Hepatocyte (in vitro differentiated cells): ENCODE measurements around the gene EXD3. TPM values are rescaled to one million over a fixed set of nuclear protein-coding genes. Genes with fewer than 3 reads are reported as not detected.

ENCODE experiments used
- DNase-seq: peaks from one replicate; pipeline ENCODE4 v3.0.0-alpha.2; 2016; ENCODE audit warnings: low spot score
- H2AFZ ChIP-seq: fragments of 200-600 bp; sonication (generic); 2 replicates; pipeline ENCODE4 v1.6.0; 2016; ENCODE audit warnings: antibody characterized with exemption, mild to moderate bottlenecking
- H3K27ac ChIP-seq: fragments of 200-600 bp; sonication (generic); 2 replicates; pipeline ENCODE4 v1.5.1; 2016; ENCODE audit warnings: mild to moderate bottlenecking
- H3K27me3 ChIP-seq: fragments of 200-600 bp; sonication (generic); 2 replicates; pipeline ENCODE4 v1.6.1; 2016
- H3K36me3 ChIP-seq: fragments of 200-600 bp; sonication (generic); replicated peaks from 2 replicates; pipeline ENCODE4 v1.5.1; 2016; ENCODE audit warnings: low read depth; ENCODE audit not compliant: insufficient read depth
- H3K4me1 ChIP-seq: fragments of 200-600 bp; sonication (generic); 2 replicates; pipeline ENCODE4 v1.5.1; 2016; ENCODE audit warnings: mild to moderate bottlenecking, moderate library complexity; ENCODE audit not compliant: insufficient read depth
- H3K4me2 ChIP-seq: fragments of 200-600 bp; sonication (generic); 2 replicates; pipeline ENCODE4 v1.6.0; 2016
- H3K4me3 ChIP-seq: fragments of 200-600 bp; sonication (generic); 2 replicates; pipeline ENCODE4 v1.5.1; 2016; ENCODE audit warnings: mild to moderate bottlenecking
- H3K79me2 ChIP-seq: fragments of 200-600 bp; sonication (generic); 2 replicates; pipeline ENCODE4 v1.6.0; 2017; ENCODE audit warnings: mild to moderate bottlenecking
- H3K9me2 ChIP-seq: fragments of 200-600 bp; sonication (generic); replicated peaks from 2 replicates; pipeline ENCODE4 v1.6.0; 2017; ENCODE audit warnings: mild to moderate bottlenecking; ENCODE audit not compliant: insufficient read depth
- H3K9me3 ChIP-seq: fragments of 200-600 bp; sonication (generic); 2 replicates; pipeline ENCODE4 v1.5.1; 2016; ENCODE audit warnings: low read depth, mild to moderate bottlenecking
- H4K20me1 ChIP-seq: fragments of 200-600 bp; sonication (generic); 2 replicates; pipeline ENCODE4 v1.6.0; 2016; ENCODE audit warnings: mild to moderate bottlenecking; ENCODE audit not compliant: insufficient read depth, poor library complexity, severe bottlenecking
- EZH2 ChIP-seq: fragments of 200-600 bp; sonication (generic); IDR thresholded peaks from 2 replicates; pipeline ENCODE4 v1.6.1; 2016; ENCODE audit warnings: antibody characterized with exemption, mild to moderate bottlenecking, borderline replicate concordance
- EZH2phosphoT487 ChIP-seq: fragments of 200-600 bp; sonication (generic); IDR thresholded peaks from one replicate; pipeline ENCODE4 v1.6.1; 2018; ENCODE audit warnings: antibody characterized with exemption, mild to moderate bottlenecking, low read depth, moderate library complexity; ENCODE audit not compliant: unreplicated experiment, severe bottlenecking
- WGBS: methylation state at CpG from one replicate; pipeline ENCODE4 v1.1.6; 2016; ENCODE audit warnings: low lambda C conversion rate; ENCODE audit errors: missing lambda C conversion rate; 5-methylcytosine and 5-hydroxymethylcytosine counted together
- polyA plus RNA-seq: library from polyadenylated mRNA; unstranded; fragments of >200 nt; fragmentation: Nextera tagmentation; extraction: Ambion mirVana; gene quantifications from 2 replicates; pipeline ENCODE4 v1.2.1, GENCODE V29; 2016
- total RNA-seq: library from RNA; depleted of rRNA; stranded (reverse); fragments of >200 nt; gene quantifications from 2 replicates; pipeline ENCODE4 v1.2.3, GENCODE V29; 2014
- TF ChIP-seq, protein P1 (sequence below): fragments of 200-600 bp; sonication (generic); IDR thresholded peaks from 2 replicates; pipeline ENCODE4 v1.5.1; 2016; ENCODE audit warnings: antibody characterized with exemption, mild to moderate bottlenecking; ENCODE audit not compliant: poor library complexity

EXD3 gene
- total and polyA plus RNA-seq, 2 experiments from 2014 or later = 11.8 to 21.6 TPM

DNA sequence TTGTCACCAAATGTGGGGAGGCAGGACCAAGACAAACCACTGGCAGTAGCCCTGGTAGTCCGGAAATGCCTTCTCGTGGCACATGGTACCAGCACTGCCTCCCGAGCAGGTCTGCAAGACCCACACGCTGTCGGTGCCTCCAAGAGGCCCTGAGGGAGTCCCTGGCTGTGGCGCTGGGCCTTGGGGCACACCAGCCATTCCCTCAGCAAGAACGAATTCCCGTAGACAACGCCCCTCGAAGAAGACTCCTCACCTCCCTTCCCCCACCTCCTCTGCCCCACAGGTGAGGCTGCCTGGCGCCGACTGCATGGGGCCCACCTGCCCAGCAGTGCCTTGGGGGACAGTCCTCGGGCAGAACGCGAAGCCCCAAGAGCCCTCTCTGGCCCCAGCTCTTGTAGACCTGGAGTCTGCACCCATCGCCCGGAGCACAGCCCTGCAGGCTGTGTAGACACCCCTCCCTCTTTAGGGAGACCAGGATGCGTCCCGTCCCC lies 56.0 kb downstream of the EXD3 start:
- no peaks in the 10 kb centered on the region for H3K36me3 ChIP-seq
- H2AFZ ChIP-seq = no peak overlapping the region
- no peak overlapping the region for H3K4me2 ChIP-seq
- no peaks in the 10 kb centered on the region for H3K27me3 ChIP-seq
- H3K79me2 ChIP-seq = no peaks in the 10 kb centered on the region
- no peak for DNase-seq
- WGBS = 93% methylated on average over 19 of the region's 19 CpGs
- H3K4me1 ChIP-seq = no peaks in the 10 kb centered on the region
- H3K27ac ChIP-seq = no peak overlapping the region
- no peaks in the 10 kb centered on the region for H3K9me2 ChIP-seq
- TF ChIP-seq EZH2 (no peak), EZH2phosphoT487 (no peak)
- TF ChIP-seq, protein P1, sequence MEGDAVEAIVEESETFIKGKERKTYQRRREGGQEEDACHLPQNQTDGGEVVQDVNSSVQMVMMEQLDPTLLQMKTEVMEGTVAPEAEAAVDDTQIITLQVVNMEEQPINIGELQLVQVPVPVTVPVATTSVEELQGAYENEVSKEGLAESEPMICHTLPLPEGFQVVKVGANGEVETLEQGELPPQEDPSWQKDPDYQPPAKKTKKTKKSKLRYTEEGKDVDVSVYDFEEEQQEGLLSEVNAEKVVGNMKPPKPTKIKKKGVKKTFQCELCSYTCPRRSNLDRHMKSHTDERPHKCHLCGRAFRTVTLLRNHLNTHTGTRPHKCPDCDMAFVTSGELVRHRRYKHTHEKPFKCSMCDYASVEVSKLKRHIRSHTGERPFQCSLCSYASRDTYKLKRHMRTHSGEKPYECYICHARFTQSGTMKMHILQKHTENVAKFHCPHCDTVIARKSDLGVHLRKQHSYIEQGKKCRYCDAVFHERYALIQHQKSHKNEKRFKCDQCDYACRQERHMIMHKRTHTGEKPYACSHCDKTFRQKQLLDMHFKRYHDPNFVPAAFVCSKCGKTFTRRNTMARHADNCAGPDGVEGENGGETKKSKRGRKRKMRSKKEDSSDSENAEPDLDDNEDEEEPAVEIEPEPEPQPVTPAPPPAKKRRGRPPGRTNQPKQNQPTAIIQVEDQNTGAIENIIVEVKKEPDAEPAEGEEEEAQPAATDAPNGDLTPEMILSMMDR = no peak
- no peaks in the 10 kb centered on the region for H4K20me1 ChIP-seq
- no peak overlapping the region for H3K4me3 ChIP-seq
- H3K9me3 ChIP-seq = no peaks in the 10 kb centered on the region

DNA sequence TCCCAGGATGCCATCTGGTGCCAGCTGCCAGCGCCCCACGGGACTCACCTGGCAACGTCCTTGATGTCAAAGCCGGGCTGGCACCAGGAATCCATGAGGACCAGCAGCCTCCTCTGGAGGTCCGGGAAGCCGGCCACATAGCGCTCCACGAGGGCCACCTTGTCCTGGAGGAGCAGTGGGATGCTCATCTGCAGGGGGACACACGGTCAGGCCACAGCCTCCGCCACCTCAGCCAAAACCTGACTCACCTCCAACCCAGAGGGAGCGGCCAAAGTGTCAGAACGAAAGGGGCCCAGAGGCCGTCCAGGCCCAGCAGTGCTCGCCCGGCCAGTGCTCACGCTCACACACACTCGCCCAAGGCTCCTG lies 56.5 kb downstream of the EXD3 start:
- no peaks in the 10 kb centered on the region for H3K36me3 ChIP-seq
- no peaks in the 10 kb centered on the region for H3K79me2 ChIP-seq
- no peaks in the 10 kb centered on the region for H3K9me3 ChIP-seq
- no peak for DNase-seq
- H3K4me3 ChIP-seq = no peak overlapping the region
- TF ChIP-seq EZH2 (no peak), EZH2phosphoT487 (no peak)
- TF ChIP-seq, protein P1 = no peak
- H3K27ac ChIP-seq = no peak overlapping the region
- H3K27me3 ChIP-seq = no peaks in the 10 kb centered on the region
- no peak overlapping the region for H3K4me2 ChIP-seq
- H3K9me2 ChIP-seq = no peaks in the 10 kb centered on the region
- no peak overlapping the region for H2AFZ ChIP-seq
- no peaks in the 10 kb centered on the region for H4K20me1 ChIP-seq
- 96% methylated on average over 17 of the region's 17 CpGs for WGBS
- H3K4me1 ChIP-seq = no peaks in the 10 kb centered on the region

DNA sequence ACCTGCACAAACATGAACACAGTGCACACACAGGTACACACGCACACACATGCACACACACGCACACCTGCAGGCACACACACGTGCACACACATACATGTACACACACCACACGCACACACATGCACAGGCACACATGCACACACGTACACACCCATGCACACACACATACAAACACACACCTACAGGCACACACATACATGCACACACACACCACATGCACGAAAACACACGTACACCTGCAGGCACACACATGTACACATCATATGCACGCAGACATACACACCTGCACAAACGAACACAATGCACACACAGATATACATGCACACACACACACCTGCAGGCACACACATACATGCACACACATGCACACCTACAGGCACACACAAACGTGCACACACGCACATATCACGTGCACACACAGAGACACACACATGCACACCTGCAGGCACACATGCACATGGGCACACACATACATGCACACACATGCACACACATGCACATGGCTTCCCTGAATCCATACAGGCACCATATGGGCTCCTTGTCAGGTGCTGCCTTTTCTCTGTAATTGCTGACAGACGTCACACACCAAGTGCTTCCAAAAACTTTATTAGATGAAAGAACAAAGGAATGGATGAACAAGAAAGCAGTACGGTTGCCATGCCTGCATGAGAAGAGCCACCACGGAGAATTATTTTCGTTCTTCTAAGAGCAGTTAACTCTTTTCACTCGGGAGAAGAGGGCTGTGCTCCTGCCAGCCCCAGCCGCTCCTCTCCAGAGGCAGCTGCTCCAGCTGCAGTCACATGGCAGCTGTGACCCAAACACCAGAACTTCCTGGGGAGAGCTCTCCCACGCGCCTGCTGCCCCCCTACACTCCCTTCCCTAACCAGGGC lies 57.2 kb downstream of the EXD3 start:
- H3K27ac ChIP-seq = no peak overlapping the region
- H3K4me2 ChIP-seq = no peak overlapping the region
- no peak overlapping the region for H3K4me3 ChIP-seq
- DNase-seq = no peak
- H3K27me3 ChIP-seq = no peaks in the 10 kb centered on the region
- H3K9me2 ChIP-seq = no peaks in the 10 kb centered on the region
- H3K9me3 ChIP-seq = no peaks in the 10 kb centered on the region
- 87% methylated on average over 20 of the region's 20 CpGs for WGBS
- H4K20me1 ChIP-seq = no peaks in the 10 kb centered on the region
- no peaks in the 10 kb centered on the region for H3K4me1 ChIP-seq
- no peaks in the 10 kb centered on the region for H3K79me2 ChIP-seq
- no peak overlapping the region for H2AFZ ChIP-seq
- H3K36me3 ChIP-seq = no peaks in the 10 kb centered on the region
- TF ChIP-seq EZH2phosphoT487 (no peak), EZH2 (no peak)
- TF ChIP-seq, protein P1 = no peak
